Parathyroid adenoma (tissue), 2 donors: ENCODE data around the gene RFX2.

ENCODE experiments used
- H2AFZ ChIP-seq: fragments of 300-600 bp; sonication (generic); one replicate; pipeline ENCODE4 v1.7.0; 2017; ENCODE audit warnings: antibody characterized with exemption, mild to moderate bottlenecking
- H3K27ac ChIP-seq: fragments of 300-600 bp; sonication (generic); one replicate; pipeline ENCODE4 v1.7.0; 2017
- H3K27me3 ChIP-seq: fragments of 300-600 bp; sonication (generic); one replicate; pipeline ENCODE4 v1.7.0; 2017; ENCODE audit warnings: low read length; ENCODE audit not compliant: control insufficient read depth, insufficient read depth
- H3K36me3 ChIP-seq: fragments of 300-600 bp; sonication (generic); one replicate; pipeline ENCODE4 v1.7.0; 2017; ENCODE audit warnings: low read length; ENCODE audit not compliant: control insufficient read depth, insufficient read depth
- H3K4me1 ChIP-seq: fragments of 300-600 bp; sonication (generic); one replicate; pipeline ENCODE4 v1.7.0; 2017; ENCODE audit warnings: control low read depth
- H3K4me2 ChIP-seq: fragments of 300-600 bp; sonication (generic); one replicate; pipeline ENCODE4 v1.7.0; 2017; ENCODE audit warnings: low read length
- H3K4me3 ChIP-seq: fragments of 300-600 bp; sonication (generic); one replicate; pipeline ENCODE4 v1.7.0; 2017; ENCODE audit warnings: low read depth, low read length
- H3K79me2 ChIP-seq: fragments of 300-600 bp; sonication (generic); one replicate; pipeline ENCODE4 v1.7.0; 2017; ENCODE audit warnings: control low read depth
- H3K9ac ChIP-seq: fragments of 300-600 bp; sonication (generic); one replicate; pipeline ENCODE4 v1.7.0; 2017; ENCODE audit warnings: mild to moderate bottlenecking
- H3K9me3 ChIP-seq: fragments of 300-600 bp; sonication (generic); one replicate; pipeline ENCODE4 v1.7.0; 2017; ENCODE audit warnings: low read length; ENCODE audit not compliant: control insufficient read depth
- TF ChIP-seq, protein P1 (sequence below): fragments of 300-600 bp; sonication (generic); IDR thresholded peaks from one replicate; pipeline ENCODE4 v1.7.0; 2017; ENCODE audit warnings: antibody characterized with exemption, mild to moderate bottlenecking
- donor health status: primary hyperparathyroidism.

RFX2 gene

DNA sequence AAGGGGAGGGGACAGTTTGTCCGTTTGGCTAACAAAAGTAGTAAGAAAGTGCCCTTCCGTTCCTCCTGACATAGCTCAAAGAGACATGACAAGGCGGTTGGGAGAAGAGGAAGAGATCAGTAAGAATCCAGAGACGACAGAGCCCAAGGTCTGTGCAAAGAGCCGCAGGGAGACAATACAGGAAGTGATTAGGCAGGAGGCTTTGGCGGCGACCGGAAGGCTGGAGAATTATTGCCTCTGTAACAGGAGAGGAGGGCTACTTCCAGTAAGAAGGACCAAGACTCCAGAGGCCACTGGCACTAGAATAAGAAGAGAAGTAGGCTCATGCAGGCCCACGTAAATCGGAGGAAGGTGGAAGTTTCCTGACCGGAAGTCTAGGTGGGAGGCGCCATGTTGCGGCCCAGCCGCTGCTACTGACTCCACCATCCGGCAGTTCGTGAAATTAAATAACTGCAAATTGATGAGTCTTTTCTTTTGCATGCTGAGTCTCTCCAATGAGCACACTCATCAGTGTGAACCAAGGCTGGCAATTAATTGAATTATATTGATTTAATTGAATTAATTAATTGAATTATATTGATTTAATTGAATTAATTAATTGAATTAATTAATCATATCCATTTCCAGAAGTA, 9.9 kb downstream of the RFX2 start:
- no peaks in the 10 kb centered on the region for H3K4me1 ChIP-seq
- H3K4me3 ChIP-seq: no peak overlapping the region

GRCh38 chr19:6099599-6099998, 10.7 kb downstream of the RFX2 start:
- H3K27ac ChIP-seq: no peak overlapping the region
- H3K9me3 ChIP-seq: no peaks in the 10 kb centered on the region
- H3K27me3 ChIP-seq: no peaks in the 10 kb centered on the region
- H3K36me3 ChIP-seq: no peaks in the 10 kb centered on the region
- no peaks in the 10 kb centered on the region for H3K79me2 ChIP-seq
- TF ChIP-seq, protein P1, sequence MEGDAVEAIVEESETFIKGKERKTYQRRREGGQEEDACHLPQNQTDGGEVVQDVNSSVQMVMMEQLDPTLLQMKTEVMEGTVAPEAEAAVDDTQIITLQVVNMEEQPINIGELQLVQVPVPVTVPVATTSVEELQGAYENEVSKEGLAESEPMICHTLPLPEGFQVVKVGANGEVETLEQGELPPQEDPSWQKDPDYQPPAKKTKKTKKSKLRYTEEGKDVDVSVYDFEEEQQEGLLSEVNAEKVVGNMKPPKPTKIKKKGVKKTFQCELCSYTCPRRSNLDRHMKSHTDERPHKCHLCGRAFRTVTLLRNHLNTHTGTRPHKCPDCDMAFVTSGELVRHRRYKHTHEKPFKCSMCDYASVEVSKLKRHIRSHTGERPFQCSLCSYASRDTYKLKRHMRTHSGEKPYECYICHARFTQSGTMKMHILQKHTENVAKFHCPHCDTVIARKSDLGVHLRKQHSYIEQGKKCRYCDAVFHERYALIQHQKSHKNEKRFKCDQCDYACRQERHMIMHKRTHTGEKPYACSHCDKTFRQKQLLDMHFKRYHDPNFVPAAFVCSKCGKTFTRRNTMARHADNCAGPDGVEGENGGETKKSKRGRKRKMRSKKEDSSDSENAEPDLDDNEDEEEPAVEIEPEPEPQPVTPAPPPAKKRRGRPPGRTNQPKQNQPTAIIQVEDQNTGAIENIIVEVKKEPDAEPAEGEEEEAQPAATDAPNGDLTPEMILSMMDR: no peak
- no peak overlapping the region for H2AFZ ChIP-seq
- no peak overlapping the region for H3K4me2 ChIP-seq
- H3K4me3 ChIP-seq: no peak overlapping the region
- H3K9ac ChIP-seq: no peak overlapping the region
- H3K4me1 ChIP-seq: no peaks in the 10 kb centered on the region

More for the DNA sequence above, 9.9 kb downstream of the RFX2 start:
- TF ChIP-seq, protein P1: no peak
- Histone ChIP-seq H3K27me3 (no peaks in the 10 kb centered on the region), H3K9me3 (no peaks in the 10 kb centered on the region), H3K79me2 (no peaks in the 10 kb centered on the region), H3K27ac (peak overlapping the region; percentile 4), H3K9ac (no peak overlapping the region), H3K4me2 (no peak overlapping the region), H3K36me3 (no peaks in the 10 kb centered on the region), H2AFZ (no peak overlapping the region)

- H3K4me3 ChIP-seq: no peak overlapping the region
- no peaks in the 10 kb centered on the region for H3K27me3 ChIP-seq
- no peaks in the 10 kb centered on the region for H3K9me3 ChIP-seq
- H3K4me1 ChIP-seq: no peaks in the 10 kb centered on the region
- no peak overlapping the region for H3K4me2 ChIP-seq
- H3K27ac ChIP-seq: no peak overlapping the region
- TF ChIP-seq, protein P1: no peak
- H3K79me2 ChIP-seq: no peaks in the 10 kb centered on the region
- no peak overlapping the region for H3K9ac ChIP-seq
- no peaks in the 10 kb centered on the region for H3K36me3 ChIP-seq
- no peak overlapping the region for H2AFZ ChIP-seq
Measured at GRCh38 chr19:6099033-6099432, 11.3 kb downstream of the RFX2 start.

DNA sequence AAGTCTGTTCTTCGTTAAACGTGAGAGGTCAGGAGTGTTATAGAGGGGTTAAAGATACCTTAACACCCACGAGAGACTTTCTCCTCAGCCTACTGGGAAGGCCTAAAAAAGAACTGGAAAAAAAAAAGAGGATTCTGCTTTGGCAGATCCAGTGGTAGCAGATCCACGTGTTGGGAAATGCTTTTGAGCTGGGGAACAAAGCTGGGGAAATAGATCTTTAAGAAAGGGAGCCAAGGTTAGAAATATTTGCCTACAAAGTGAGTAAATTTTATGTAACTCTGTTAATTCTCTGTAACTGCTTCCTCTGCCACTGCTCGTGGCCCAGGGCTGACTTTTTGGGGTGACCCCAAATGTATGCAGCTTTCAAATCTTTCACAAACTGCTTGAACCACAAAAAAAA, 11.7 kb downstream of the RFX2 start:
- H3K36me3 ChIP-seq: no peaks in the 10 kb centered on the region
- H3K9ac ChIP-seq: no peak overlapping the region
- no peak overlapping the region for H3K4me3 ChIP-seq
- no peak overlapping the region for H3K27ac ChIP-seq
- TF ChIP-seq, protein P1: no peak
- H3K4me2 ChIP-seq: no peak overlapping the region
- H3K79me2 ChIP-seq: no peaks in the 10 kb centered on the region
- no peaks in the 10 kb centered on the region for H3K27me3 ChIP-seq
- H3K9me3 ChIP-seq: no peaks in the 10 kb centered on the region
- H3K4me1 ChIP-seq: no peaks in the 10 kb centered on the region
- no peak overlapping the region for H2AFZ ChIP-seq

- Histone ChIP-seq H3K4me1 (no peaks in the 10 kb centered on the region), H3K27me3 (no peaks in the 10 kb centered on the region), H2AFZ (no peak overlapping the region), H3K79me2 (no peaks in the 10 kb centered on the region), H3K9ac (no peak overlapping the region), H3K4me2 (no peak overlapping the region), H3K27ac (no peak overlapping the region), H3K36me3 (no peaks in the 10 kb centered on the region), H3K4me3 (no peak overlapping the region), H3K9me3 (no peaks in the 10 kb centered on the region)
- TF ChIP-seq, protein P1: no peak
Measured at GRCh38 chr19:6097911-6098310, 12.4 kb downstream of the RFX2 start.
